Measurements from ENCODE around the gene TRIM59. TPM values are rescaled to one million over a fixed set of nuclear protein-coding genes. Genes with fewer than 3 reads are reported as not detected.

TRIM59 gene
- total and polyA plus RNA-seq, 10 of the 15 experiments (the other 5 are each of a cell fraction or from before 2014, with no cell fraction given), result 14.4 to 105 (median 33.3) TPM

GRCh38 chr3:160448845-160449635 lies 546 bp downstream of the TRIM59 start:
- H3K4me3 ChIP-seq, result peak overlapping the region; percentile 89
- H3K4me1 ChIP-seq (ENCODE audit: control insufficient read depth, insufficient read depth, low read length), result peaks cover 6% of the 10 kb centered on the region
- intact Hi-C loops (cut with micrococcal nuclease; ENCODE audit: unreplicated experiment) (loop anchor here (1.0 to 5.0 kb wide), 3 partner anchors 36 to 223 kb away; no protein-coding TSS in a partner anchor), in situ Hi-C loops (cut with MboI) (no loop called here)
- ATAC-seq, result peak; percentile 63
- peaks cover 58% of the 10 kb centered on the region for H3K79me2 ChIP-seq (ENCODE audit: control insufficient read depth, insufficient read depth, low read length)
- SMC1A ChIA-PET (ENCODE audit: uncharacterized antibody, unreplicated experiment), result interaction anchor here (1.0 to 7.7 kb wide), 10 partner anchors 9 to 417 kb away, joined by 3 to 73 read pairs (median 4); partner anchors contain the start of gene KPNA4
- CTCF ChIA-PET, result interaction anchor here (0.9 to 3.3 kb wide), 10 partner anchors 9 to 449 kb away, joined by 3 to 17 read pairs (median 4); no protein-coding TSS in a partner anchor
- POLR2A ChIA-PET, result interaction anchor here (0.6 to 3.9 kb wide), 17 partner anchors 9 to 563 kb away, joined by 3 to 34 read pairs (median 5); partner anchors contain the start of genes IFT80 and SMC4
- H2AFZ ChIP-seq (ENCODE audit: control insufficient read depth, low read depth, low read length), result peak overlapping the region; percentile 98
- no peaks in the 10 kb centered on the region for H4K20me1 ChIP-seq (ENCODE audit: control insufficient read depth, insufficient read depth)
- H3K4me2 ChIP-seq (ENCODE audit: control insufficient read depth, insufficient read depth), result peak overlapping the region; percentile 93
- no peak for DNase-seq (ENCODE audit: low read depth, low spot score)
- WGBS (ENCODE audit: insufficient coverage, insufficient replicate concordance, low lambda C conversion rate, missing lambda C conversion rate), result under 1% methylated on average over 26 of the region's 26 CpGs
- H3K27me3 ChIP-seq (replicated peaks in 1 of 2; ENCODE audit: control insufficient read depth in 2 of 2, insufficient read depth in 2 of 2, low read length in 1 of 2), result no peaks in the 10 kb centered on the region
- peak; percentile 59 for FAIRE-seq
- peaks cover 5% of the 10 kb centered on the region; the same call in 2 of the 3 replicates for H3K9me3 ChIP-seq (replicated peaks; ENCODE audit: control insufficient read depth, insufficient read depth, low read length)
- H3K9ac ChIP-seq (ENCODE audit: control insufficient read depth, insufficient read depth, low read length), result peak overlapping the region; percentile 91
- H3K36me3 ChIP-seq (ENCODE audit: control insufficient read depth in 2 of 2, insufficient read depth in 2 of 2, low read length in 1 of 2), result peaks cover 0 to 17% of the 10 kb centered on the region in 2 experiments; a peak in 1 of 4 replicates
- BruUV-seq (replicated peaks), result TSS peak; percentile 70
- H3K27ac ChIP-seq (ENCODE audit: control insufficient read depth, insufficient read depth), result peak overlapping the region; percentile 94
- RAD21 ChIA-PET (ENCODE audit: unreplicated experiment), result interaction anchor here (0.7 to 3.1 kb wide), 11 partner anchors 9 to 118 kb away, joined by 3 to 22 read pairs (median 4); partner anchors contain the start of gene SMC4
- TF ChIP-seq ZNF207 (IDR thresholded peaks at IDR 0.05; ENCODE audit: borderline replicate concordance), result no peak
- peak; percentile 88 for TF ChIP-seq SMARCA5 (IDR thresholded peaks at IDR 0.05)
- TF ChIP-seq IKZF1 (conservative IDR thresholded peaks at IDR 0.05), result peak; percentile 94
- peak; percentile 9; the same call in 1 of the 2 replicates for TF ChIP-seq PML (IDR thresholded peaks at IDR 0.05; ENCODE audit: low read length)
- 0 out of 2 replicates have a peak, but pooled peaks have one; percentile 7 for TF ChIP-seq TBL1XR1 (IDR thresholded peaks at IDR 0.05; ENCODE audit: low read depth, low read length)
- no peak for TF ChIP-seq SIN3A (IDR thresholded peaks at IDR 0.05; ENCODE audit: low read depth, low read length)
- no peak for TF ChIP-seq CEBPZ (IDR thresholded peaks at IDR 0.05; ENCODE audit: low read depth, low read length)
- peak; percentile 88 for TF ChIP-seq YY1 (IDR thresholded peaks at IDR 0.05; ENCODE audit: low read depth, low read length)
- TF ChIP-seq EED (IDR thresholded peaks at IDR 0.05; ENCODE audit: low read depth), result peak; percentile 92
- no peak for TF ChIP-seq PBX3 (IDR thresholded peaks at IDR 0.05; ENCODE audit: insufficient replicate concordance, low read depth, low read length)
- peak; percentile 83; the same call in 1 of the 2 replicates for TF ChIP-seq NBN (IDR thresholded peaks at IDR 0.05)
- peak; percentile 33; the same call in 1 of the 2 replicates for TF ChIP-seq ZBED1 (IDR thresholded peaks at IDR 0.05; ENCODE audit: borderline replicate concordance)
- no peak for TF ChIP-seq BCL11A (IDR thresholded peaks at IDR 0.05; ENCODE audit: low read depth, low read length)
- TF ChIP-seq WRNIP1 (IDR thresholded peaks at IDR 0.05; ENCODE audit: borderline replicate concordance, low read depth, low read length), result 0 out of 2 replicates have a peak, but pooled peaks have one; percentile 32
- TF ChIP-seq, protein P1, sequence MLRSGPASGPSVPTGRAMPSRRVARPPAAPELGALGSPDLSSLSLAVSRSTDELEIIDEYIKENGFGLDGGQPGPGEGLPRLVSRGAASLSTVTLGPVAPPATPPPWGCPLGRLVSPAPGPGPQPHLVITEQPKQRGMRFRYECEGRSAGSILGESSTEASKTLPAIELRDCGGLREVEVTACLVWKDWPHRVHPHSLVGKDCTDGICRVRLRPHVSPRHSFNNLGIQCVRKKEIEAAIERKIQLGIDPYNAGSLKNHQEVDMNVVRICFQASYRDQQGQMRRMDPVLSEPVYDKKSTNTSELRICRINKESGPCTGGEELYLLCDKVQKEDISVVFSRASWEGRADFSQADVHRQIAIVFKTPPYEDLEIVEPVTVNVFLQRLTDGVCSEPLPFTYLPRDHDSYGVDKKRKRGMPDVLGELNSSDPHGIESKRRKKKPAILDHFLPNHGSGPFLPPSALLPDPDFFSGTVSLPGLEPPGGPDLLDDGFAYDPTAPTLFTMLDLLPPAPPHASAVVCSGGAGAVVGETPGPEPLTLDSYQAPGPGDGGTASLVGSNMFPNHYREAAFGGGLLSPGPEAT (IDR thresholded peaks at IDR 0.05; ENCODE audit: low read depth), result peak; percentile 88
- TF ChIP-seq MTA2 (IDR thresholded peaks at IDR 0.05; ENCODE audit: low read depth), result peak; percentile 28; the same call in 1 of the 2 replicates
